PC-3 (cell line): ENCODE results near the gene LGI2.

ENCODE experiments used
- EZH2phosphoT487 ChIP-seq: fragments of 300-600 bp; sonication (generic); IDR thresholded peaks from 2 replicates; pipeline ENCODE4 v1.6.1; 2018; ENCODE audit warnings: mild to moderate bottlenecking, antibody characterized with exemption, low read length, borderline replicate concordance
- TF ChIP-seq, protein P1 (sequence below): fragments of 300-600 bp; sonication (generic); conservative IDR thresholded peaks from 2 replicates; pipeline ENCODE4 v1.5.1; 2017; ENCODE audit warnings: antibody characterized with exemption, low read depth, mild to moderate bottlenecking, low read length

DNA sequence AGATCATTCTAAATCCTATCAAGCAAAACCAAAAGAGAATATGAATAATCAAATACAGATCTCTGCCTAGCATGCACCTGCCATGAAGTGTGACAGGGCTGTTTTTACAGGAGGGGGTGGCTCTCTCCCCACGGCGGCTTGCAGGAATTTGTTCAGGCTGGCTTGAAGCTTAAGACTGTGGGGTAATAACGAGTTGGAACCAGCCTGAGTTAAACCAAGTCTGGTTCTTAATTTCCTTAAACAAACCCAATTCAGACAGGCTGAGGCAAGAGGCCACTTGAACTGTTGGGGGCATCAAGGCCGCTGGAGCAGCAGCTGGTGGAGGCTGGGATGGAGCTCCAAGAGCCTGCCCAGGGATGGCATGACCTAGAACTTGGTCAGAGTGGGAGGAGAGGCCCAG lies 45.1 kb upstream of the LGI2 start:
- TF ChIP-seq EZH2phosphoT487: no peak
- TF ChIP-seq, protein P1, sequence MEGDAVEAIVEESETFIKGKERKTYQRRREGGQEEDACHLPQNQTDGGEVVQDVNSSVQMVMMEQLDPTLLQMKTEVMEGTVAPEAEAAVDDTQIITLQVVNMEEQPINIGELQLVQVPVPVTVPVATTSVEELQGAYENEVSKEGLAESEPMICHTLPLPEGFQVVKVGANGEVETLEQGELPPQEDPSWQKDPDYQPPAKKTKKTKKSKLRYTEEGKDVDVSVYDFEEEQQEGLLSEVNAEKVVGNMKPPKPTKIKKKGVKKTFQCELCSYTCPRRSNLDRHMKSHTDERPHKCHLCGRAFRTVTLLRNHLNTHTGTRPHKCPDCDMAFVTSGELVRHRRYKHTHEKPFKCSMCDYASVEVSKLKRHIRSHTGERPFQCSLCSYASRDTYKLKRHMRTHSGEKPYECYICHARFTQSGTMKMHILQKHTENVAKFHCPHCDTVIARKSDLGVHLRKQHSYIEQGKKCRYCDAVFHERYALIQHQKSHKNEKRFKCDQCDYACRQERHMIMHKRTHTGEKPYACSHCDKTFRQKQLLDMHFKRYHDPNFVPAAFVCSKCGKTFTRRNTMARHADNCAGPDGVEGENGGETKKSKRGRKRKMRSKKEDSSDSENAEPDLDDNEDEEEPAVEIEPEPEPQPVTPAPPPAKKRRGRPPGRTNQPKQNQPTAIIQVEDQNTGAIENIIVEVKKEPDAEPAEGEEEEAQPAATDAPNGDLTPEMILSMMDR: no peak
